GM21447 (cell line): Measurements from ENCODE around the gene HMCES.

Experiments
- ATAC-seq: cut with Tn5 transposase; IDR thresholded peaks from one replicate; pipeline ENCODE4 v1.9.1; 2021; ENCODE audit not compliant: unreplicated experiment

Gene HMCES

DNA sequence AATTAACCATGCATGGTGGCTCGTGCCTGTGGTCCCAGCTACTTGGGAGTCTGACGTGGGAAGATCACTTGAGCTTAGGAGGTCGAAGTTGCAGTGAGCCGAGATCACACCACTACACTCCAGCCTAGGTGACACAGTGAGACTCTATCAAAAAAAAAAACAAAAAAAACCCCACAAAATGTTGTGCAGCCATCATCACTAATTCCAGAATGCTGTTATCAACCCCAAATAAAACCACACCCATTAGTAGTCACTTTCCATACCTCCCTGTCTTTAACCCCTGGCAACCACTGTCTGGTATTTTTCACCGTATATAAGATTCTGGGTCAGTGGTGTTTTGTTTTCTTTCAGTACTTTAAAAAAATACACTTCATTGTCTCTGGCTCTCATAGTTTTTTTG is 16.6 kb downstream of the HMCES start:
- ATAC-seq = no peak

DNA sequence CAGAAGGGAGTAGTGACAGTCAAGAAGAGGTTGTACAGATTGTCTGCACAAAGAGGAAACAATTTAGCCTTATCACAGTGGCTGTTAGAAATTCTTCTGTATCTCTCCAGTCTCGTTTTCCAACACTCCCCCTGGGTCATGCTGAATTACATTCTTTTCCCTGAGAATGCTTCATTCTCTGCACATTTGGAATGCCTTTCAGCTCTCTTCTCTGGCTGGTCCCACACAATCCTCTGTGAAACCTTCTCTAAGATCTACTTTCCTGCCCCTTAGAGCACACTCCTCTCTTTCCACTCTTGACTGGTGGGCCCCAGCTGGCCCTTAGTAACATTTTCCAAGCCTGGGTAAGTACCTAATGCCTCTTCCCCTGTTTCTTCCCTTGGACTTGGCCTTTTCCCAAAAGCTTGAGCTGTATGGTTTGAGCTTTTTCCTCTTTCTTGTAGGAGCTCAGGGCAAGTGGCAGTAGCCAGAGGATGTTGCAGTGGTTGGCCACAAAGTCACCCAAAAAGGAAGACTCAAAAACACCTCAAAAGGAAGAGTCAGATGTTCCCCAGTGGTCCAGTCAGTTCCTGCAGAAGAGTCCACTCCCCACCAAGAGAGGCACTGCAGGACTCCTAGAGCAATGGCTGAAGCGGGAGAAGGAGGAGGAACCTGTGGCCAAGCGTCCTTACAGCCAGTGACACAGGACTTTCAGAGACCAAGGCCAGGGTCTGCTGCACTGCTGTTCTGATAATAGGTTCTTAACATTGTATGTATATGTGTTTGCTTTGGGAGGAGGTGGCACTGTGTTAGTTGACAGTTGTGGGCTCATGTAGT is 25.7 kb downstream of the HMCES start:
- no peak for ATAC-seq

DNA sequence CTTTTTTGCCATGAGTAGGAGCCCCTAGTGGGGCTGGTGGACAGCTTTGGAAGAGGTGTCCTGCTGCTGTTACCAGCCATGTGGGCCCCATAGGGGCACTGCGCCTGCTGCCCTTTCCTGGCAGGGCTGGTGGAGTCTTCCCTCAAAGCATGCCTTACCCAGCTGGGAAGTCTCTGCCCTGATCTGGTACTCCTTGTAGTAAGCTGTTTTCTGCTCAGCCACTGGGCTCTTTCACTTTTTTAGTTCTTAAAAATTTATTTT is 26.2 kb downstream of the HMCES start:
- ATAC-seq = no peak

DNA sequence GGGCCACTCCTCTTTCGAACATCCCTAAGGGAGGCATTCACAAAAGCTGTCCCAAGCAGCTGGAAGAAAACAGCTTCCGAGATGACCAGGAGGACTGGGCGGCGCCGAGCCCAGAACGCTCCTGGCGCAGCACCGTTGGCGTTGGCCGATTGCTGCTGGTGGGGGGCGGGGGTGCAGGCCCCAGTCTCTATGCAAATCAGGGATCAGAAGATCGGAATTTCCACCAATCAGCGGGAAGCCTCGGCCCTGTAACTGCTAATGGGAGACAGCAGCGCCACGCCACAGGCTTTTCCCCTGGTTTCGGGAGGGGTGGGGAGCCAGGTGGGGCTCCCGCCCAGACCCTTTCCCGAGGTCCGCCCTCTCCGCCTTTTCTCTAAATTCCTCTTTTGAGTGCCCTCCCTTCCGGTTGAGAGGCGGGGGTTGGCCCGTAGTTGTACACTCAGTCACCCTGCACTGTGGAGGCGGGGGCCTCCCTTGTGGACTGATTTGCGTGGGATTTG is 27.0 kb downstream of the HMCES start:
- peak; percentile 52 for ATAC-seq

DNA sequence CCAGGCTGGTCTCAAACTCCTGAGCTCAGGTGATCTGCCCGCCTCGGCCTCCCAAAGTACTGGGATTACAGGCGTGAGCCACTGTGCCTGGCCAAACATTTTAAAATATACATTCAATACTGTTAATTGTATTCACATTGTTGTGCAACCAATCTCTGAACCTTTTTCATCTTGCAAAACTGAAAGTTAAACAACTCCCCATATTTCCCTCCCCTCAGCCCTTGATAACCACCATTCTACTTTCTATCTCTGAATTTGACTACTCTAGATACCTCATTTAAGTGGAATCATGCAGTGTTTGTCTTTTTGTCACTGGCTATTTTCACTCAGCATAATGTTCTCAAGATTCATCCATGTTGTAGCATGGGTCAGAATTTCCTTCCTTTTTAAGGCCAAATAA is 30.0 kb downstream of the HMCES start:
- ATAC-seq = no peak

DNA sequence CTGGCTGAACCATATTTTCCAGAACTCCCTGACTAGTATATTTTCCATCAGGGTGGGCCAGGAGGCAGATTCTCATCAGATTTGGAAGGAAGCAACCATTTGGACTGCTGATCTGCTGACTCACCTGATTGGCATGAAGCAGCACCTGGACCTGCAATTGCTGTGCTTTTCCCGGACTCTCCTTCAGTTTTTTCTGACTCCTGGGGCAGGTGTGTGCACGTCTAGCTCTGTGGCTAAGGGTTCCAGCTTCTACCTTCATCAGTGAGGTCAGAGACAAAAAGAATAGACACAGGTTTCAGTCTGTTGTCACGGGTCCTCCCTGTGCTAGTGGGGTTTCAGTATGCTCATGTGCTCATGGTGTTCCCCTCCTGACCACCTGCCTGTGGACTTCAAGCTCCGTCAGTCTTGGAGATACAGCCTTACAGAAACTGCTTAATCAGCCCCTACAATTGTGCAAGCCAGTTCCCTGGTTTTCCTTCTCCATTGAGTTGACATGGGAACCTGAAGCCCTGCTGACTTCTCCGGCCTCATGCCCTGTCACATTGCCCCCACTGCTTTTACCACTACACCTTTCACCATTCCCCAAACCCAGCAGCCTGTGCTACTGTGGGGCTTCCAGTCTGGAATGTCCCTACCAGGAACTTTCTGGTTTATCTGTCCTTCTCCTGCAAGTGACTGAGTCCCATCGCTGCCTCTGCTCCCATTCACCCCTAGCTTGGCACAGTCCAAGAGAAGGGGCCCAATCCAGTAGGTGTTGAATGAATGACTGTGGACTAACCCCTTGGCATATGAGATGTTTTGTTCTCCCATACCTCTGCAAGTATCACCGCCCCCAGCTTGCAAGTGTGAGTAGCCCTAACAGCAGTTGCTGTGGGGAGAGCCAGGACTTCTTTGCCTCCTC is 31.7 kb downstream of the HMCES start:
- ATAC-seq = no peak

DNA sequence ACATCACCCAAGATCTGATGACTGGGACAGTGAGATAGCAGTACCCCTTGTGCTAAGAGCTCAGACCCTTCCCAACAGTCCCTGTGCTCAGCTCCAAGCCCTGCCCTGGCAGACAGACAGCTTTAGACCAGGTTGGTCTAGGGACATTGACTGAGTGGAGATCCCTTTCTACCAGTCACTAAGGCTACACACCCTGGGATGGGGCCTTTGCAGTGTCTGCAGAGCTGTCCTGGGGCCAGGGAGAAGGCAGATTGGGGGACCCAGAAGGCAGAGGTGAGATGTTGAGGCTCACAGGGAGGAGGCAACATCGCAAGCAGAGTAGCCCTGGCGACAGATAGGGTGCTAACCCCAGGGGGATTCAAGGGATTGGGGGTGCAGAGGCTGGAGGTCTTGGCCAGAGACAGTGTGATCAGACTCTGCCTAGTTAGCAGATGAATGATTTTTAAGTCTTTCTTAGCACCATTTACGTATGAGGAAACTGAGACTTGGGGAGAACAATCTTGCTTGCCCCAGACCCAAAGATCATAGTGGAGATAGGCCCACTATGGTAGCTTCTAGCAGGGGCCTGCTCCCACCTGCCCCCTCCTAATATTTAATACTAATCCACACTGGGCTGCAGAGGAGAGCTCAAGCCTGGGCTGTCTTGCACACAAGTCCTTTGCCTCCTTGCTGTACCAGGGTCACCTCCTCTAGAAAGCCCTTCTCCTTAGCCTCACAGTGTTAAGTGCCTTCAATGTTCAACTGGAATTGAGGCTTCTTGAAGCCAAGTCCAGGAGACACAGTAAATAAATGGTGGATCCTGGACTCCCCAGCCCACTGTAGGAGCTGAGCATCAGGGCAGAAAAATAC is 32.6 kb downstream of the HMCES start:
- no peak for ATAC-seq

DNA sequence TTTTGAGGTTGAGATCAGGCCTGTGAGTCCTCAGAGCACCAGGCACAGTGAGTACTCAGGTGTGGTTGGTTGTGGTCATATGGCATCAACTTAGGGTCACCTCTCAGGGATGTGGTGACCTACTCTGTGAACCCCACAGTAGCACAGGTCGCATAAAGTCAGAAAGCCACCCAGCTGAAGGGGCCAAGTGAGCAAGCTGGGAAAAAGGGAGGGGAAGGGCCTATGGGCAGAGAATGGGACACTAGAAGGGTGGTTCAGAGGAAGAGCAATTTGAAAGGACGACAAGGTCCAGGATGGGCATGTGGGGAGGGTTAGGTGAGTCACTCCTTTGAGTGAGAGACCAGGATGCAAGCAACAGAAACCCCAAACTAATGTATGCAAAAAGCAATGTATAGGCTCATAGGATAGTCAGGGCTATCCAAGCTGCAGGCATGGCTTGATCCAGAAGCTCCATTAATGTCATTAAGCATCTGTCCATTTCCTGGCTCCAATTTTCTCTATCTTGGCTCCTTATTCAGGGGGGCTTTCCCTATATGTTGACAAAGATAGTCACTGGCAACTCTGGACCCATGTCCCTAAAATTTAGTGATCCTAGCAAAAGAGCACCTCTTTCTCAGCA is 33.5 kb downstream of the HMCES start:
- no peak for ATAC-seq

DNA sequence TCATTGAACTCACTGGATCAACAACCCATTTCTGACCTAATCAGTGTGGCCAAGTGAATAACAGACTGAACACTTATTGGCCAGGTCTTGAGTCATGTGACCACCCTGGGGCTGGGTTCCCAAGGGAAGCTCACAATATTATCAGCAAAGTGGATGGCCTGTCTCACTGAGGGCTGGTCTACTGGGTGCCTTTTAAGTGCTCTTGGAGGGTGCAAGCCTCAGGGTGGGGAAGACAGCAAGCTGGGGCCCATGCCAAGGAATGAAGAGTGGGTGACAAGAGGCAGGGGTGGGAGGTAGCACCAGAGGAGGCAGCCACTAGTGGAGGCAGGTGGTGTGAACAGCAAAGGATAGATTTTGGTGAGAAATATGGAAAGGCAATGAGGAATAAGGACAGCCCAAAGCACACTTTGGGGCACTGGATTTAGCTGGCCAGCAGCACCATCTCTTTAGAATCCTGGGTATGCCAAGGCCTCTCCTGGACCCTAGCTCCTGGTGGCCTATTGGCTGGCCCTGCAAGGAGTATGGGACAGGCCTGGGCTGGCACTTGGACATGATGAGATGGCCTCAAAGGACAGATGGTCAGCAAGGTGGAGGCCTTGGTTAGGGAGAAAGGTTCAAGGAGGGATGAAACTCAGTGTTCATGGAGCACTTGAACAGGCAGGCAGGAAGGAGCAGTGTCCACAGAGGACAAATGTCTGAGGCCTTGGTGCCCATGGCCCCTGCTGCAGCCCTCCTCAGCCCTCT is 34.2 kb downstream of the HMCES start:
- no peak for ATAC-seq

DNA sequence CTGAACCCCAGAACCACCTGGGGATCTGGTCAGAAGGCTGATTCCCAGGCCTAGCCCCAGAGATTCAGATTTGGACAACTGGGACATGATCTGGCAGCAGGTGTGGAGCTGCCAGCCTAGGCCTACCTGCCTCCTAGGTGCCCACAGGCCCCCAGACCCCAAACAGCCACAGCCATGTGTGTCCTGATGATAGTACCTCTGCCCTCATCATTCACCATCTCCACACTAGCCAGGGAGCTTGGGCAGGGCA is 34.7 kb downstream of the HMCES start:
- no peak for ATAC-seq

DNA sequence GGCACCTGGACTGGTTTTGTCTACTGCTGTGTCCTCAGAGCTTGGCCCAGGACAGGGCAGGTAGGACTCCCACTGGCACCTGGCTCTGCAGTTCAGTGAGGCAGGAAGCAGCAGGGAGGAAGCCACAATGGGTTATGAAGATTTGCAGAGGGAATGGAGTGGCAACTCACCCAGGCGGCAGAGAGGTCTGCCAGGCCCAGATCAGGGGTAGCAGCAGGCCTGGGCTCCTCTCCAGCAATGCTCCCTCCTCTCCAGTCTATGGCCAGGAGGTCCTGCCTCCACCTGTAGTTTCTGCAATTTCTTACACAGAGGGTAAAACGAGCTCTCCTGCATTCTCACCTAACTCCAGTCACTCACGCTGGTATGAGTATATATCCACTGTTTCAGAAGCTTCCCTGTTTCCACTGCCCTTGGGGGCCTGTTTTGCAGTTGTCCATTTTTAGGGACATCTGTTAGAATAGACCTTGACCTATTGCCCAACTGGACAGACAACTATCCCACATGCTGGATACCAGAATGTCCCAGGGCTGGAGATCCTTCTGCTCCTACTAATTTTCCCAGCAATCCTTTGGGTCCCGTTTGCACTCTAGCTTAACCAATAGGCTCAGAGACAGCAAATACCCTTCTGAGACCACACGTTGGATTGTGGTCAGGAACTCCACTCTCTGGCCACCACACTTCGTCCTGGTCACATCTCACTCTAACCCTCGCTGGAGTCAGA is 35.2 kb downstream of the HMCES start:
- no peak for ATAC-seq

DNA sequence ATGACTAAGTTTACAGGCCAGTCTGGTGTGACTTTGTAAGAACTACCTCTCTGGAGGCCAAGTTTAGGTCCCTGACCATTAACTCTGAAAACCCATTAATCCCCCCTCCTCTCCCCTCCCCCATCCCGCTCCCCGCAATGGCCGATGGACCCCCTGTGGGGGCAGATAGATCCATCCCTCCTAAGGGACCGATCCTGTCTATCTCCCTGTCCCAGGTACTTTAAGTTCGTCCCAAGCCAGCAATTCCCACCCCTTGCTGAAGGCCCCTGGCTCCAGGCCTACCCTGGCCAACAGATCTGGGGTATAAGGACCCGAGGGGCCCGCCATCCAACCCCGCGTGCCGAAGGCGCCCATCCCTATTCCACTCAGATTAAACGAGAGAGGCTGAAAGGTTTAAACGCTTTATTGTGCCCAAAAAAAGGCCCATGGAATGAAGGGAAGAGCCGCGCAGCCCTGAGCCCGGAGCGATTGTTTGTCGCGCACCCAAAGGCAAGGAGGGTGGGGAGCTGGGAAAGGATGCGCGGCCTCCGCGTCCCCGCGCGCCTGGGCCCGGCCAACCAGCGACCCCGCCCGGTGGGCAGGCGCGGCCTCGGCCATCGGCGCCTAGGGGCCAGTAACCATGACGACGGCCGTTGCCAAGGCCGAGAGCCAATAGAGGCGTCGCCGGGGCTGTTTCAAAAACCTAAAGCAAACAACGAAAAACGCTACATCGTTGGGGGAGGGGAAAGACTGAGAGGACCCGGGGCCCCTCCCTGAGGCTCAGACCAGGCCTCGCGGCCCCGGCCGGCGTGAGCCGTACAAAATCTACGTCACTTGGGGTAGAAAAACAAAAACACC is 35.9 kb downstream of the HMCES start:
- peak; percentile 30 for ATAC-seq

DNA sequence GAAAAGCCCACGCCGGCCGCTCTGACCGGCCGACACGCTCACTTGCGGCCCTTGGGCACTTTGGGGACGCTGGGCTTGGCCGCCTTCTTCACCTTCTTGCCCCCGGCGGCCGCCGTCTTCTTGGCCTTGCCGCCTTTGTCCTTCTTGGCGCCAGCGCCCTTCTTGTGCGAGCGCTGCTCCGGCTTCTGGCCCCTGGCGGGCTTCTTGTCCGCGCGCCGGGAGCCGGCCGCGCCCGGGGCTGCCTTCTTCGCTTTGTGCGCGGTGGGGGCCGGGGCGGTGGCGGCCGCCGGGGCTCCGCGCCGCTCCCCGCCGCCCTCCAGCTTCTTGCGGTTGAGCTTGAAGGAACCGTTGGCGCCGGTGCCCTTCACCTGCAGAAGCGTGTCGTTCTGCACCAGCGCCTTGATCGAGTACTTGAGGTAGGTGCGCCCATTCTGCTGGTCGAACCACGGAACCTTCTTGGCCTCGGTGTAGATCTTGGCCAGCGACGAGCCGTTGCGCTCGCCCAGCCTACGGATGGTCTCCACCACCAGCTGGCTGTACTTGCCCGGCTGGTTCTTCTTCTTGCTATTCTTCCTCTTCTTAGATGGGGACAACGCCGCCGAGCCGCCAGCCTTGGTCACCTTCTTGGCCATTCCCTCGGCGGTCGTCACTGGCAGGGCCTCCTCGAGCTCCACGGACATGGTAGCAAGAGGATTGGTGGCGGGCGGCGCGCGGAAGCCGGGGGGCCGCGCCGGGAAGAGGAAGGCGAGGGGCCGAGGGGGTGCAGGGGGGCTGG is 36.7 kb downstream of the HMCES start:
- no peak for ATAC-seq

DNA sequence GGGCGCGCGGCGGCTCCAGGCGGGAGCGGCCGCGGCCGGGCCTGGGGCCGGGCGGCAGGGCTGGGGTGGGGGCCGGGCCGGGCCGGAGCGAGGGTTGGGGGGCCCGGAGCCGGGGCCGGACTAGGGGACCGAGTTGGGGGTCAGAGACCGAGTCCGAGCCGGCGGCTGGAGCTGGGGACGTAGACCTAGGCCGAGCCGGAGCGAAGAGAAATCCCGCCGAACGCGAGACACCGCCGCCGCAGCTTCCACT is 37.3 kb downstream of the HMCES start:
- no peak for ATAC-seq

DNA sequence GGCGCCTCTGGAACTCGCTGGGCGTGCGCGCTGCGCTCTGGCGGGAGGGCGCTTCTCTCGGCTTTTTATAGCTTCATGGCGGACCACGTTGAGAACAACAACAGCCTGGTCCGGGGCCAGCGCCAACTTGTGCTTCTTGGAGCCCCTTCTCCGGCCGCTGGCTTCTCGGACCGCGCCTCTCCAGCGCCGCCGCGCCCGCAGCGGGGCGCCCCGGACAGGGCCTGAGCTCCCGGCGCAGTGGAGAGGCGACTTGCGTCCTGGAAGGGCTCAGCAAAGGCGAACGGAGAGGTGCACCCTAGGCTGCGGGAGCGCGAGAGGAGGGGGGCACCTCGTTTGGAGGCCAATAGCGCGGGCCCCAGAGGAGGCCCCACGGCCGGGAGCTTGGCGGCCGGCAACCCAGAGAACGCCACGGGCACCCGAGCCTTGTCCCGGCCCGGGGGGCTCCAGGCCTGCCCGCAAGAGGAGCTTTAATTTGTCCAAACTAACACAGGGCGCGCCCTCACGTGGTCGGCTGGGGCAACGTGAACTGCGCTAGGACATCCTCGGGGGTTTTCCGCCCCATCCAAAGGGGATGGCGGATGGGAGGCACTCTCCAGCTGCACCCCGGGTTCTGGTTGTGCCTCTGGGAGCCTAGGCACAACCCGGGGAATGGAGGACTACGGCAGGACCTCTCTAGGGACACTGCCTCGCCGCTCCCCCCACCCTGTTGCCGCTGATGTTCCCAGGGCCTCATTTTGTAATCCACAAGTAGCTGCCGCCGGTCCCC is 37.8 kb downstream of the HMCES start:
- peak; percentile 48 for ATAC-seq

DNA sequence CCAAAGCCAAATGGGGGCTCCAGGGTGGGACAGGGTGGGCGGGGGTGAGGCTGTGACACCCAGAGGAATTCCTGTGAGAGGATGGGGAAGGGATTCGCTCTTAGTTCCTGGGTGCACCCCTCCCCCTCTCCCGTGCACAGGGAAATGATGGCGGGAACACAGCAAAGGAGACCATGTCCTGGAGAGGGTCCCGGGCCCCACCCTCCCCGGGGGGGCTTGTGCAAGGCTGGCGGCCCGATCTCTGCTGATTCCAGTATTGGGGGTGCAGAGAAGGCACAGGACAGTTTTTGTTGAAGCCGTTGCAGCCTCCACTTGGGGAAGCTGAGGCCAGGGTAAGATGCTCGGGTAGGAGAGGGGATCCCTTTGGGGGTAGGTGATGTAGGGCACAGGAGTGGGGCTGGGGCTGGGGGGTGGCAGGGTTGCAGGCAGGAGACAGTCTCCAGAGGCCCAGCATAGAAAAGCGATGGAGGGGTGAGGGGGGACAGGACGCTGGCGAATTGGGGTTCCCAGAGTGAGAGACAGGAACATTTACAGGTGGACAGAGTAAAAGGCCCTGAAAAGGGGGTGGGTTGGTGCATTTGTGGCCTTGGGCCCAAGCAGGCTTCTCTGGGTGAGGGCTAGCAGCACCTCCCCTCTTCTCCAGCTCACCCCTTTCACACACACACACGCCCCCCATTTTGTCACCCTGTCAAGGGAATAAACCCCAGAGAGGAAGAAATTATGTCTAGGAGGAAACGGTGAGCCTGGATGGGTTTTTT is 38.5 kb downstream of the HMCES start:
- ATAC-seq = no peak

DNA sequence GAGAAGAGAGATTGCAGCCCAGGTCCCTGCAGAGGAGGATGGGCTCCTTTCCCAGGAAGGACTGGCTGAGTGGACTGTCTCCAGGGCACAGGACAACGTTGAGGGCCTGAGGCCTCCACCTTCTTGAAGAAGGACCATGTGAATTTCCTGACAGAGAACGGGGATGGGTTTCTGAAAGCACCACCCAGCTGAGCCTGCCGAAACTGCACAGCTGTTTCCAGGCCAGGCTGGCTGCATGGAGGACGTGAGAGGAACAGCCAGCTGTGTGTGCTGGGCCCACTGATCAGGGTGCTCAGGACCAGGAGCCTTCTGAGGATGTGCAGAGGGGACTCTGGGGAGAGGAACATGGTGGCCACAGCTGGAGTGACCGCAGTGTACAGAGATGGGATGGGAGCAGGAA is 39.2 kb downstream of the HMCES start:
- ATAC-seq = no peak
